ENCODE measurements around the gene NOLC1. TPM values are rescaled to one million over a fixed set of nuclear protein-coding genes. Genes with fewer than 3 reads are reported as not detected.

Gene NOLC1
- total RNA-seq, 1 experiment from 2014 or later, result 69.9 TPM

GRCh38 chr10:102198027-102198426 lies 45.8 kb downstream of the NOLC1 start:
- no TSS peak for BruUV-seq (replicated peaks)
- intact Hi-C loops (cut with micrococcal nuclease), result no loop called here
- POLR2A ChIA-PET (ENCODE audit: unreplicated experiment), result no interaction called here
- H3K4me2 ChIP-seq (ENCODE audit: low read length), result no peak overlapping the region
- H3K36me3 ChIP-seq (ENCODE audit: low read depth, low read length), result no peaks in the 10 kb centered on the region
- H3F3A ChIP-seq (ENCODE audit: low read length, unreplicated experiment), result no peaks in the 10 kb centered on the region
- no peak overlapping the region for H3K4me3 ChIP-seq (ENCODE audit: low read length)
- H3K79me2 ChIP-seq (ENCODE audit: low read length), result no peaks in the 10 kb centered on the region
- no peak overlapping the region for H3K27ac ChIP-seq (ENCODE audit: low read length)
- ATAC-seq, result no peak
- H2AFZ ChIP-seq (ENCODE audit: low read length), result no peak overlapping the region
- no peak for TF ChIP-seq CTCF (conservative IDR thresholded peaks at IDR 0.05; ENCODE audit: low read depth, low read length)
- TF ChIP-seq EZH2phosphoT487 (IDR thresholded peaks at IDR 0.05; ENCODE audit: borderline replicate concordance, low read length), result no peak
- no peak for TF ChIP-seq EZH2 (IDR thresholded peaks at IDR 0.05; ENCODE audit: low read length, unreplicated experiment)
- no peaks in the 10 kb centered on the region for H4K20me1 ChIP-seq (ENCODE audit: low read length)
- 0 out of 2 replicates have a peak, but pooled peaks cover 7% of the 10 kb centered on the region for H3K4me1 ChIP-seq (ENCODE audit: insufficient read depth, low read length)
- H3K9ac ChIP-seq (ENCODE audit: low read length), result no peak overlapping the region
- no peaks in the 10 kb centered on the region for H3K27me3 ChIP-seq (ENCODE audit: low read length)
- peak; percentile 10 for DNase-seq
- H3K9me2 ChIP-seq (replicated peaks; ENCODE audit: low read length), result no peaks in the 10 kb centered on the region
- CTCF ChIA-PET, result no interaction called here
- no peaks in the 10 kb centered on the region for H3K9me3 ChIP-seq (ENCODE audit: low read length)

- CTCF ChIA-PET, result no interaction called here
- Histone ChIP-seq H3K79me2 (ENCODE audit: low read length) (no peaks in the 10 kb centered on the region), H3K4me3 (ENCODE audit: low read length) (no peak overlapping the region), H3K9me2 (replicated peaks; ENCODE audit: low read length) (no peaks in the 10 kb centered on the region), H3K36me3 (ENCODE audit: low read depth, low read length) (no peaks in the 10 kb centered on the region), H3K9ac (ENCODE audit: low read length) (no peak overlapping the region), H2AFZ (ENCODE audit: low read length) (no peak overlapping the region), H3K9me3 (ENCODE audit: low read length) (no peaks in the 10 kb centered on the region), H3K4me1 (ENCODE audit: insufficient read depth, low read length) (0 out of 2 replicates have a peak, but pooled peaks cover 7% of the 10 kb centered on the region), H4K20me1 (ENCODE audit: low read length) (no peaks in the 10 kb centered on the region), H3K4me2 (ENCODE audit: low read length) (no peak overlapping the region), H3K27ac (ENCODE audit: low read length) (no peak overlapping the region), H3K27me3 (ENCODE audit: low read length) (no peaks in the 10 kb centered on the region), H3F3A (ENCODE audit: low read length, unreplicated experiment) (no peaks in the 10 kb centered on the region)
- ATAC-seq, result no peak
- no peak for DNase-seq
- intact Hi-C loops (cut with micrococcal nuclease), result no loop called here
- POLR2A ChIA-PET (ENCODE audit: unreplicated experiment), result no interaction called here
- no TSS peak for BruUV-seq (replicated peaks)
- TF ChIP-seq EZH2phosphoT487 (IDR thresholded peaks at IDR 0.05; ENCODE audit: borderline replicate concordance, low read length) (no peak), EZH2 (IDR thresholded peaks at IDR 0.05; ENCODE audit: low read length, unreplicated experiment) (no peak), CTCF (conservative IDR thresholded peaks at IDR 0.05; ENCODE audit: low read depth, low read length) (no peak)
Measured at GRCh38 chr10:102200751-102201640, 48.8 kb downstream of the NOLC1 start.

- H3K9me3 ChIP-seq (ENCODE audit: low read length), result no peaks in the 10 kb centered on the region
- no peaks in the 10 kb centered on the region for H3F3A ChIP-seq (ENCODE audit: low read length, unreplicated experiment)
- no peak for TF ChIP-seq EZH2phosphoT487 (IDR thresholded peaks at IDR 0.05; ENCODE audit: borderline replicate concordance, low read length)
- no peak for TF ChIP-seq EZH2 (IDR thresholded peaks at IDR 0.05; ENCODE audit: low read length, unreplicated experiment)
- no peak for TF ChIP-seq CTCF (conservative IDR thresholded peaks at IDR 0.05; ENCODE audit: low read depth, low read length)
- ChIA-PET CTCF (no interaction called here), POLR2A (ENCODE audit: unreplicated experiment) (no interaction called here)
- ATAC-seq (no peak), DNase-seq (no peak)
- H3K79me2 ChIP-seq (ENCODE audit: low read length), result no peaks in the 10 kb centered on the region
- H4K20me1 ChIP-seq (ENCODE audit: low read length), result no peaks in the 10 kb centered on the region
- H3K4me2 ChIP-seq (ENCODE audit: low read length), result no peak overlapping the region
- H3K9me2 ChIP-seq (replicated peaks; ENCODE audit: low read length), result no peaks in the 10 kb centered on the region
- H3K9ac ChIP-seq (ENCODE audit: low read length), result no peak overlapping the region
- no peak overlapping the region for H2AFZ ChIP-seq (ENCODE audit: low read length)
- H3K27me3 ChIP-seq (ENCODE audit: low read length), result no peaks in the 10 kb centered on the region
- H3K4me3 ChIP-seq (ENCODE audit: low read length), result no peak overlapping the region
- intact Hi-C loops (cut with micrococcal nuclease), result no loop called here
- 0 out of 2 replicates have a peak, but pooled peaks cover 7% of the 10 kb centered on the region for H3K4me1 ChIP-seq (ENCODE audit: insufficient read depth, low read length)
- H3K27ac ChIP-seq (ENCODE audit: low read length), result no peak overlapping the region
- H3K36me3 ChIP-seq (ENCODE audit: low read depth, low read length), result no peaks in the 10 kb centered on the region
- no TSS peak for BruUV-seq (replicated peaks)
Measured at GRCh38 chr10:102202386-102202785, 50.2 kb downstream of the NOLC1 start.

All from PC-3 (cell line).